A673 (cell line): Measurements from ENCODE around the gene NT5DC2. TPM values are rescaled to one million over a fixed set of nuclear protein-coding genes. Genes with fewer than 3 reads are reported as not detected.
A peak's percentile ranks its signal among the peaks of the same experiment; 100 is the strongest.
"Not testable (repeated sequence)": the region's sequence is repeated elsewhere in the genome, so short reads cannot be mapped to it uniquely, and the experiment has no call there.

Experiments used
- BruUV-seq: library from RNA; stranded (reverse); fragments of 400-500 nt; replicated peaks from 2 replicates; lab custom pipeline; 2021; lab: Mats Ljungman, UMichigan
- CTCF ChIA-PET: fragments of 300-600 bp; sonication (Branson Sonifier 250); formaldehyde crosslinking; loops from one replicate; lab custom pipeline; 2022; ENCODE audit warnings: antibody characterized with exemption; lab: Charles Lee
- POLR2A ChIA-PET: fragments of 300-600 bp; sonication (Branson Sonifier 250); formaldehyde crosslinking; loops from one replicate; lab custom pipeline; 2022; ENCODE audit warnings: antibody characterized with exemption; ENCODE audit not compliant: low non-redundant PET; lab: Charles Lee
- DNase-seq: peaks from one replicate; pipeline ENCODE4 v3.0.0-alpha.2; 2015; ENCODE audit warnings: low spot score
- H3K27ac ChIP-seq: fragments of 200-600 bp; sonication (generic); 2 replicates; pipeline ENCODE4 v1.5.1; 2016; ENCODE audit warnings: mixed run types, low read depth, mild to moderate bottlenecking, mixed read lengths, antibody characterized with exemption, low read length; ENCODE audit not compliant: poor library complexity, severe bottlenecking
- H3K27me3 ChIP-seq: fragments of 200-600 bp; sonication (generic); replicated peaks from 2 replicates; pipeline ENCODE4 v1.6.1; 2017; ENCODE audit warnings: mixed run types, low read depth, mild to moderate bottlenecking, mixed read lengths, antibody characterized with exemption, low read length; ENCODE audit not compliant: insufficient read depth, poor library complexity
- H3K36me3 ChIP-seq: fragments of 200-600 bp; sonication (generic); 2 replicates; pipeline ENCODE4 v1.6.1; 2016; ENCODE audit warnings: mixed run types, mild to moderate bottlenecking, mixed read lengths, antibody characterized with exemption, low read length; ENCODE audit not compliant: insufficient read depth, poor library complexity, severe bottlenecking
- H3K4me1 ChIP-seq: fragments of 200-600 bp; sonication (generic); 2 replicates; pipeline ENCODE4 v1.6.1; 2017; ENCODE audit warnings: mixed run types, mild to moderate bottlenecking, mixed read lengths, antibody characterized with exemption, low read length; ENCODE audit not compliant: insufficient read depth, poor library complexity, severe bottlenecking
- H3K4me3 ChIP-seq: fragments of 200-600 bp; sonication (generic); 2 replicates; pipeline ENCODE4 v1.5.1; 2016; ENCODE audit warnings: low read depth, mixed run types, mild to moderate bottlenecking, mixed read lengths, low read length; ENCODE audit not compliant: poor library complexity, severe bottlenecking
- H3K9me3 ChIP-seq: fragments of 200-600 bp; sonication (generic); 2 replicates; pipeline ENCODE4 v1.6.1; 2016; ENCODE audit warnings: mixed run types, low read depth, mild to moderate bottlenecking, mixed read lengths, antibody characterized with exemption, low read length; ENCODE audit not compliant: poor library complexity, severe bottlenecking
- EZH2 ChIP-seq: fragments of 200-600 bp; sonication (generic); IDR thresholded peaks from 2 replicates; pipeline ENCODE4 v1.6.1; 2017; ENCODE audit warnings: borderline replicate concordance, low read depth, mild to moderate bottlenecking, mixed read lengths, antibody characterized with exemption, low read length; ENCODE audit not compliant: poor library complexity, severe bottlenecking
- intact Hi-C: fragments of 100-400 bp; cut with micrococcal nuclease; formaldehyde crosslinking; loops from one replicate; pipeline ENCODE4 v1.10.0; 2022; ENCODE audit not compliant: unreplicated experiment
- total RNA-seq: library from RNA; stranded (reverse); gene quantifications from 2 replicates; pipeline ENCODE4 v1.2.3, GENCODE V29; 2021
- TF ChIP-seq, protein P1 (sequence below): fragments of 300-800, 200-600 bp; sonication (generic); conservative IDR thresholded peaks from 2 replicates; pipeline ENCODE4 v1.5.1; 2017; ENCODE audit warnings: low read depth, mild to moderate bottlenecking, antibody characterized with exemption, low read length, moderate library complexity, mixed read lengths

The NT5DC2 gene
- total RNA-seq, 1 experiment from 2014 or later = 108 TPM

DNA sequence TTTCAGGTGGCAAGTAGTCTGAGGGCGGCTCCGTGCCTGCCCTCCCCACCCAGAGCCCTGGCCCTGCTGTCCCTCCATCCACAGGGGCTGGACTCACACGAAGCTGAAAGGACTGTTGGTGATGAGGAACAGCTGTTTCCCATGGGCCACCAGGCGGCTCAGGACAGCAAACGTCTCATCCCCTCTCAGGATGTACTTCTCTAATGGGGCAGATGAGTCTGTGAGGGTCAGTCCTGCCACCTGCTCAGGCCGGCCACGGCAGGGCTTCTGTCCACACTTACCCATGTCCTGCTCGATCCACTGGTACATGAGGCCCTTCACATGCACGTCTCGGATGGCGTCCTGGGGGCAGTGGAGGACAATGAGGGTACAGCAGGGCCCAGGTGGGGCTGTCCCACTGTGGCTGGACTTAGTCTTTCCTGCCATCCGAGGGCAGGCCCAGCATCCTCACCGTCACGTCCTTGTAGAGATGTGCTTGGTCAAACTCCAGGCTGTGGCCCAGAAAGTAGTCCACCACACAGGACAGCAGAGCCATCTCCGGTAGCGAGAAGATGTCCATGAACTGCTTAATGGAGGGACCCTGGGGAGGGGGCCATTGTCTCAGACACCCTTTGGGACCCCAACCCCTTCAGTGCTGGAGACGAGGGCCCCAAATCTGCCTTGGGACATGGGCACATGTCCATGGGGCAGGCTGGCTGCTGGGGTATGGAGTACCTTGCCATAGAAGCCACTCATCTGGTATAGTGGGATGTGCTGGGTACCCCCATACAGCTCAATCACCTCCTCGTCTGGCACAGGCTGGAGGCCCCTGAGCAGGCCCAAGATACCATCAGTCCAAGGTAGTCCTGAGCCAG, 5.7 kb downstream of the NT5DC2 start:
- H3K27ac ChIP-seq = no peak overlapping the region
- H3K36me3 ChIP-seq = peaks cover 9% of the 10 kb centered on the region
- intact Hi-C loops = no loop called here
- no peak for DNase-seq
- ChIA-PET CTCF (no interaction called here), POLR2A (no interaction called here)
- TSS peak; percentile 11 for BruUV-seq
- peaks cover 5% of the 10 kb centered on the region for H3K4me1 ChIP-seq
- TF ChIP-seq, protein P1, sequence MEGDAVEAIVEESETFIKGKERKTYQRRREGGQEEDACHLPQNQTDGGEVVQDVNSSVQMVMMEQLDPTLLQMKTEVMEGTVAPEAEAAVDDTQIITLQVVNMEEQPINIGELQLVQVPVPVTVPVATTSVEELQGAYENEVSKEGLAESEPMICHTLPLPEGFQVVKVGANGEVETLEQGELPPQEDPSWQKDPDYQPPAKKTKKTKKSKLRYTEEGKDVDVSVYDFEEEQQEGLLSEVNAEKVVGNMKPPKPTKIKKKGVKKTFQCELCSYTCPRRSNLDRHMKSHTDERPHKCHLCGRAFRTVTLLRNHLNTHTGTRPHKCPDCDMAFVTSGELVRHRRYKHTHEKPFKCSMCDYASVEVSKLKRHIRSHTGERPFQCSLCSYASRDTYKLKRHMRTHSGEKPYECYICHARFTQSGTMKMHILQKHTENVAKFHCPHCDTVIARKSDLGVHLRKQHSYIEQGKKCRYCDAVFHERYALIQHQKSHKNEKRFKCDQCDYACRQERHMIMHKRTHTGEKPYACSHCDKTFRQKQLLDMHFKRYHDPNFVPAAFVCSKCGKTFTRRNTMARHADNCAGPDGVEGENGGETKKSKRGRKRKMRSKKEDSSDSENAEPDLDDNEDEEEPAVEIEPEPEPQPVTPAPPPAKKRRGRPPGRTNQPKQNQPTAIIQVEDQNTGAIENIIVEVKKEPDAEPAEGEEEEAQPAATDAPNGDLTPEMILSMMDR = no peak
- TF ChIP-seq EZH2 = no peak
- H3K27me3 ChIP-seq = no peaks in the 10 kb centered on the region
- no peak overlapping the region for H3K4me3 ChIP-seq
- no peaks in the 10 kb centered on the region for H3K9me3 ChIP-seq

DNA sequence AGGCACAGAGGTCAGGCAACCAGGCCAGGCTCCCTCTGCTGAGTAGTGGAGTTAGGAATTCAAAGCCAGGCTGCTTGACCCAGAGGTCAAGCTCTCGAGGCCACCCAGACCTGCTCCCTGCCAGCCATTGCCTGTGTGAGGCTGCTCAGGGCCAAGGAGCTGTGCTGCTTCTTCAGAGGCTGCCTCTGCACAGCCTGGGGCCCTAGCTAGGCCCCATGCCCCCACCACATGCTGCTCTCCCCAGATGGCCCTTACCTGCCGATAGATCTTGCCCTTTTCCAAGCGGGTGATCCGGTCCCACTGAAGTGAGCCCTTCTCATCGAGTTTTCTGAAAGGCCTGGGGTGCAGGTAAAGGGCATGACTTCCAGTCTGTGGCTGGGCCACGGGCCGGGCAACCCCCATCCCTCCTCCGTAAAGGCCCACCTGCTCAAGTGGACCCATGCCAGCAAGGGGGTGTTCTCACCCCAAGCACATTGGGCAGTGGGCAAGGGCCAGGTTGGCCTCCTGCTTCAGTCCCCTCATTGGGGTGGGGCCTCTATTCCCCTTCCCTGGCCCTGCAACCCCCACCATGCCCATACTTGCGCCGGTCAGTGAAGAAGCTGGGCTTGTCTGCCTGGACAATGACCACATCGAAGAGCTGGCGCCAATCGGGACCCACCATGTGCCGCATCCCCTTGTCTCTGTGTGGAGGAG, 6.5 kb downstream of the NT5DC2 start:
- Histone ChIP-seq H3K27ac (no peak overlapping the region), H3K36me3 (peaks cover 9% of the 10 kb centered on the region), H3K27me3 (no peaks in the 10 kb centered on the region), H3K9me3 (no peaks in the 10 kb centered on the region), H3K4me1 (peaks cover 5% of the 10 kb centered on the region), H3K4me3 (no peak overlapping the region)
- intact Hi-C loops = no loop called here
- no TSS peak for BruUV-seq
- ChIA-PET POLR2A (no interaction called here), CTCF (no interaction called here)
- DNase-seq = no peak
- TF ChIP-seq EZH2 = no peak
- TF ChIP-seq, protein P1 = no peak

DNA sequence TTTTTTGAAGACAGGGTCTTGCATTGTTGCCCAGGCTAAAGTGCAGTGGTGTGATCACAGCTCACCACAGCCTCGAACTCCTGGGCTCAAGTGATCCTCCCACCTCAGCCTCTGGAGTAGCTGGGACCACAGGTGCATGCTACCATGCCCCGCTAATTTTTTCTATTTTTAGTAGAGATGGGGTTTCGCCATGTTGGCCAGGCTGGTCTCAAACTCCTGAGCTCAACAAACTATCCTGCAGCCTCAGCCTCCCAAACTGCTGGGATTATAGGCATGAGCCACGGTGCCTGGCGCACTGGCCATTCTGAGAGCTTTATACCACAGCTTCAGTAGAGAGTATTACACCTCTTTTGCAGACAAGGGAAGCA, 7.0 kb downstream of the NT5DC2 start:
- BruUV-seq, H3K9me3 ChIP-seq, DNase-seq, POLR2A ChIA-PET, CTCF ChIA-PET, H3K4me1 ChIP-seq, H3K4me3 ChIP-seq, H3K27me3 ChIP-seq, intact Hi-C loops, H3K36me3 ChIP-seq, H3K27ac ChIP-seq: not testable (repeated sequence)
